HL-60 (cell line): Measurements from ENCODE around the gene NT5DC3.

Experiments
- CTCF ChIP-seq: IDR thresholded peaks from one replicate; pipeline ENCODE4 v1.5.1; 2011; ENCODE audit warnings: low read length, control low read depth, inconsistent platforms; ENCODE audit not compliant: insufficient read depth
- GABPA ChIP-seq: IDR thresholded peaks from 2 replicates; pipeline ENCODE4 v1.6.1; 2012; ENCODE audit warnings: low read depth
- POLR2AphosphoS5 ChIP-seq: IDR thresholded peaks from 2 replicates; pipeline ENCODE4 v1.6.1; 2012; ENCODE audit warnings: low read depth
- REST ChIP-seq: IDR thresholded peaks from 2 replicates; pipeline ENCODE4 v1.6.1; 2012; ENCODE audit warnings: low read depth; ENCODE audit not compliant: insufficient replicate concordance

- no peak for TF ChIP-seq CTCF
- TF ChIP-seq POLR2AphosphoS5 = no peak
- no peak for TF ChIP-seq GABPA
- TF ChIP-seq REST = no peak
These were observed 20.0 kb downstream of the NT5DC3 start for GRCh38 chr12:103820881-103821489.
